KG1 (cell line): Measurements from ENCODE around the gene GGT6.

Experiments used
- DNase-seq: peaks from one replicate; lab custom pipeline; 2025; lab: John Stamatoyannopoulos, UW

The GGT6 gene

GRCh38 chr17:4520060-4520893 is 40.1 kb downstream of the GGT6 start:
- DNase-seq, result no peak

GRCh38 chr17:4519361-4519788 is 41.0 kb downstream of the GGT6 start:
- no peak for DNase-seq

GRCh38 chr17:4518901-4519300 is 41.5 kb downstream of the GGT6 start:
- DNase-seq, result no peak

DNA sequence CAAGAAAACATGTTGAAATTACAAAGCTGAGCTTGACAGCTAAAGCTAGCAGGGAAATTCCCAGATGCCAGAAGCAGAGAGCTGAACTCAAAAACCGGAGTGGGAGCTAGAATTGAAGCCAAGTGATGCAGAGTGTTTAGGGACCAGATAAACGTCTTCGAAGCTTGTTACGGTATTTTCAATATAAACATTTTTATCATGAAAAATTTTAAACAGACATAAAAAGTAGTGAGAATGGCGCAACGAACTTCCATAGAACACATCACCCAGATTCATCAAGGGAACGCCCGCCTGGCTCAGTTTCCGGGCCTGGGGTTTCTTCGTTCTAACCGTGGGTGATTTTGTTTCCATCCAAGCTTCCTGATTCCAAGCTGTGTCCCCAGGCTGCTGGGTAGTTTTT is 43.6 kb downstream of the GGT6 start:
- DNase-seq, result no peak

DNA sequence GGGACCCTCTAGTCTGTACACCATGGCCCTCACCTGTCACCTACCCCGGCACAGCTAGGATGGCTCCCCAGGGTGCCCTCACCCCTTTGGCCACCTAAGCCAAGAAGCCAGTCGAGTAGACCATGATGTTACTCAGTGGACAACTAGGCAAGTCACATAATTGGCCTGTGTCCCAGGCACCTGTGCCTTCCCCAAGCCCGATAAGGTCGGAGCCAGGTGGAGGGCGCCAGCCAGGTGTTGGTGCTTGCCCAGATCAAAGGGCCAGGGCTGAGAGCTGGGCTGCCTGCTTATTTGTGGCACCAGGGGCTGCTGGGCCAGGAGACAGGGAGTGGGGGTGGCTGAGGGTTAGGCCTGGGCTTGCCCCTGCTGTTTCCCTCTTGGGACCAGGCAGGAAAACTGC is 44.9 kb downstream of the GGT6 start:
- DNase-seq, result no peak

GRCh38 chr17:4514779-4515178 is 45.6 kb downstream of the GGT6 start:
- DNase-seq, result no peak

GRCh38 chr17:4514206-4514605 is 46.2 kb downstream of the GGT6 start:
- DNase-seq, result no peak

DNA sequence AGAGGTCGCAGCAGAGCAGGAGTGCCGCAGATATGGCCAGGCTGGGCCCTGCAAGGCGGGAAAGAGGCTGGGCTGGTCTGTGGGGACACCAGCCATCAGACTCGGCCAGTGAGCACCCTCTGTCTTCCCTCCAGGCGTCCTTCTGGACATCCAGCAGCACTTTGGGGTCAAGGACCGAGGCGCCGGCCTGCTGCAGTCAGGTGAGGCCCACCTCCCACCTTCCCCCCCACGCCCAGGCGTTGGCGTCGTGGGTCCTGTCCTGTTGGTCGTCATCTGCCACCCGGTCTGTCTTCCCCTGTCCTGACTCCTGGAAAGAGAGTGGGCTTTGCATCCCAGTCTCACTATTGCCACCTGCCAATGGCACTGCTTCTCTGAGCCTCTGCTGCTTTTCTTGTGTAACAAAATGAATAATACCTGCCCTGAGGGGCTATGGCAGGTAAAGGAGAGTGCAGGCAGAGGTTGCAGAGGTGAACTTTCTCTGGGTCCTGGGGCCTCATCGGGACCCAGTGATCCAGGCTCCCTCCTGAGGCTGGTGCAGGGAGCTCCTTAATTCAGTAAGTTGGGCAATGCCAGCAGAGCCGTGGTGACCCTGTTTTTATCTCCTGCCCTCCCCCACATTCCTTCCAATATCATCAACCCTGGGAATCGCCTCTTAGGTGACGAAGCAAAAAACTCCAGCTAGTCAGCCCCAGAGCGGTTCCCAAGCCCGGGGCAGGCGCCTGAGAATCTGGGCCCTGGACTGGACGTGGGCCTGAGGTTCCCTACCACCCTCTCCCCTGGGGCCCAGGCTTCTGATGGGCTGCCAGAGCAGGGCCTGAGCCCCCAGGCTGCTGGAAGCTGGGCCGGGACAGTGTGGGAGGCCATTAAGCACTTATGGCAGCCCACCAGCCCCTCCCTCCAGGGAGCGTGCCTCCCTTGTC is 47.0 kb downstream of the GGT6 start:
- DNase-seq, result no peak

- no peak for DNase-seq
These were observed 47.9 kb downstream of the GGT6 start for GRCh38 chr17:4512156-4513112.

DNA sequence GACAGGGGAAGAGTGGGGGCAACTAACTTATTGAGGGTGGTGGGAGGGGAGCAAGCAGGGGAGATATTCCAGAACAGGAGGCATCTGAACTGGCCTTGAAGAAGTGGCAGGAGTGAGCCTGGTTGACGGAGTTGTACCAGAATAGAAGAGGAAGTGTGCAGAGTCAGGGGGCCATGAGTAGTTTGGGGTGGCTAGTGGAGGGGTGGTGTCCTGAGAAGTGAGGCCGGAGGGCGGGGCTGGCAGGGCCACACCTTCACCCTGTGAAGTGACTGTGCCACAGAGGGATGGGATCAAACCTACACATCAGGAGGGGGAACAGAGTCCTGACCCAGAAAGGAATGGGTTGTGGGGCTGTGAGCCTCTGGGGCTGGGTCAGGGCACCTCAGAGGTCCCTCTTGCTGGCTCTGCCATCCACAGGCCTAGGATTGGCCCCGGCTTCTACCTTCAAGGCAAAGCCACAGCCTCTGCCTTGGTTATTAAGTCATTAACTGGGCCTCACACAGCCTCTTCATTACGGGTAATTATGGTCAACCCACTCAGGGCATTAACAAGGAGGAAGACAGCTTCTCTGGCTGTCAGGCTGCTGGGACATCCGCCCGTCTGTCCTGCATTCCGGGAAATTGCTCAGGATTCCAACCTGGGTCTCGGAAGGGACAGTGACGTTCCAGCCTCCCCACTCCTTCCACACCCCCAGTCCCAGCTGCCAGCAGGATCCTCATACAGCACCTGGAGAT is 49.0 kb downstream of the GGT6 start:
- no peak for DNase-seq

DNA sequence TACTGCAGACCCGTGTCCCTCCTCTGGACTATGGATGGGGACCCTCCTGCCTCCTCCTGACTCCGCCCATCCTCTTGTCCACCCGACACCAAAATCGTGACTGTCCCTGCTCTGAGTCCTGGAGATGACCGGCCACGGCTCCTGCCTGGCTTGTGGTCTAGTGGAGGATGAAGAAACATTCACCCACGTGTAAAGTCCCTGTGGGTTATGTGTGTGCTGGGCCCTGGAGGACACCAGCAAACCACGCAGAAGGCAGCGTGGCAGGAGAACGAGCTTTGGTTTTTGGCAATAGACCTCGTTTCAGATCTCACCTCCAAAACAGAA is 49.8 kb downstream of the GGT6 start:
- DNase-seq, result no peak

DNA sequence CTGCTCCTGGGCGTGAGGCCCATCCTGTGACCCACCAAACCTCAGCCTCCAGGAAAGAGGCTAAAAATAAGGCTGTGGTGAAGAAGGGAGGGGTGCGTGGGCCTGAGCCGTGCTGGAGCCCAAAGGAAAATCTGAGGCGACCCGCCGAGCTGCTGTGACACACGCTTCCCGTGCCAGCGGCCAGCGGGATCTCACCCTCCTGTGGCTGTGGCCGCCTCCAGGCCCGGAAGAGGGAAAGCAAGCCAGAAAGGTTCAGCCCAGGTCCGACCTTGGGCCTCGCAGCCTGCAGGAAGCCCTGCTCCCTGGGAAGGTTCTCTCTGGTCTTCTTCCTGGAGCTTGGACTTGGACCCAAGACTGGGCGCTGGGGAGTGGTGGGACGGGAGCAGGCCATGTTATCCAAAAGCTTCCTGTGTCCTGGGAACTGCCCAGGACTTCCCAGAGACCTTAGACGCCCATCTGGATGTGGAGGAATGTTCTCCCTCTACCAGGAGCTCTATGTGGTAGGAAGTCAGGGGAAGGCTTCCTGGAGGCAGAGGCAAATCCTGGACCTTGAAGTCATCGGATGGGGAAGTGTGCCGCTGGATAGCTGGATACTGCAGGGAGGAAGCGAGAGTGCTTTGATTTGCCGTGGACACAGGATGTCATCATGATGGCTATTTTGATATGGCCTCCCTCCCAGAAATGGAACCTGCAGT is 50.3 kb downstream of the GGT6 start:
- no peak for DNase-seq

DNA sequence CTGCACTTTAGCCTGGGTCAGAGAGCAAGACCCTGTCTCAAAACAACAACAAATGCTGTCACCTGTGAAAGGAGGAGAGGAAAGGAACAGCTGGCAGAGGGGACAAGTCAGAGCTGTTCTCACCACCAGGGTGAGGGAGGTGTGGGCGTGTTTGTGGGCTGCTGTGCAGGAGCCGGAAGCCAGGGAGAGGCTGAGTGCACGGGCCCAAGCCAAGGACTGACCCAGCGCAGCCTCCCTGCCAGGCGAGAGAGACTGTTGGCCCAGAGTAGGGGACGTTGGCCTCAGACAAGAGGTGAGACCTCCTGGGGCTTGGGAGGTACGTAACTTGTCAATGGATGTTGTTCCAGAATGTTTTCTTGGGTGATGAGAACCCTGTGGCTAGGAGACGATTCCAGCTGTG is 51.0 kb downstream of the GGT6 start:
- DNase-seq, result no peak

GRCh38 chr17:4508207-4508606 is 52.2 kb downstream of the GGT6 start:
- no peak for DNase-seq

- DNase-seq, result no peak
These were observed 52.8 kb downstream of the GGT6 start for GRCh38 chr17:4507361-4508111.
